Activated naive CD4-positive, alpha-beta T cell treated with anti-CD3 and anti-CD28 coated beads, Interleukin-2, amount 50 U/mL, for 24 hours (primary cell): ENCODE data around the gene EIF2B5.
"Not testable (repeated sequence)": the region's sequence is repeated elsewhere in the genome, so short reads cannot be mapped to it uniquely, and the experiment has no call there.

Source experiments
- H3K27ac Mint-ChIP-seq: one replicate; pipeline ENCODE4 v1.8.0; 2021; ENCODE audit warnings: mild to moderate bottlenecking, mixed read lengths
- H3K27me3 Mint-ChIP-seq: one replicate; pipeline ENCODE4 v1.8.0; 2021; ENCODE audit warnings: mixed read lengths
- H3K36me3 Mint-ChIP-seq: one replicate; pipeline ENCODE4 v1.8.0; 2021; ENCODE audit warnings: mixed read lengths
- H3K4me1 Mint-ChIP-seq: one replicate; pipeline ENCODE4 v1.8.0; 2021; ENCODE audit warnings: mixed read lengths
- H3K4me3 Mint-ChIP-seq: one replicate; pipeline ENCODE4 v1.8.0; 2021; ENCODE audit warnings: mild to moderate bottlenecking, mixed read lengths
- H3K9me3 Mint-ChIP-seq: one replicate; pipeline ENCODE4 v1.8.0; 2021; ENCODE audit warnings: mixed read lengths

Gene EIF2B5

GRCh38 chr3:184135911-184136260 lies 728 bp downstream of the EIF2B5 start:
- H3K27me3 Mint-ChIP-seq, result no peaks in the 10 kb centered on the region
- peaks cover 13% of the 10 kb centered on the region for H3K36me3 Mint-ChIP-seq
- H3K27ac Mint-ChIP-seq, result peak overlapping the region; percentile 98
- peak overlapping the region; percentile 94 for H3K4me3 Mint-ChIP-seq
- no peaks in the 10 kb centered on the region for H3K9me3 Mint-ChIP-seq
- H3K4me1 Mint-ChIP-seq, result peaks cover 31% of the 10 kb centered on the region

GRCh38 chr3:184140436-184140835 lies 5.3 kb downstream of the EIF2B5 start:
- Mint-ChIP-seq H3K4me3 (no peak overlapping the region), H3K9me3 (no peaks in the 10 kb centered on the region), H3K27ac (no peak overlapping the region), H3K36me3 (peaks cover 13% of the 10 kb centered on the region), H3K27me3 (no peaks in the 10 kb centered on the region), H3K4me1 (peaks cover 23% of the 10 kb centered on the region)

- no peaks in the 10 kb centered on the region for H3K9me3 Mint-ChIP-seq
- no peak overlapping the region for H3K27ac Mint-ChIP-seq
- no peaks in the 10 kb centered on the region for H3K27me3 Mint-ChIP-seq
- H3K4me3 Mint-ChIP-seq, result no peak overlapping the region
- peaks cover 9% of the 10 kb centered on the region for H3K4me1 Mint-ChIP-seq
- peaks cover 12% of the 10 kb centered on the region for H3K36me3 Mint-ChIP-seq
These were observed 7.0 kb downstream of the EIF2B5 start for GRCh38 chr3:184142199-184142598.

GRCh38 chr3:184143327-184143726 lies 8.2 kb downstream of the EIF2B5 start:
- H3K36me3 Mint-ChIP-seq, result peaks cover 8% of the 10 kb centered on the region
- H3K9me3 Mint-ChIP-seq, result no peaks in the 10 kb centered on the region
- no peaks in the 10 kb centered on the region for H3K27me3 Mint-ChIP-seq
- no peaks in the 10 kb centered on the region for H3K4me1 Mint-ChIP-seq
- H3K27ac Mint-ChIP-seq, result no peak overlapping the region
- no peak overlapping the region for H3K4me3 Mint-ChIP-seq

GRCh38 chr3:184144505-184144904 lies 9.3 kb downstream of the EIF2B5 start:
- Mint-ChIP-seq H3K27me3 (no peaks in the 10 kb centered on the region), H3K36me3 (peaks cover 6% of the 10 kb centered on the region), H3K9me3 (no peaks in the 10 kb centered on the region), H3K4me1 (no peaks in the 10 kb centered on the region), H3K4me3 (no peak overlapping the region), H3K27ac (no peak overlapping the region)

GRCh38 chr3:184145111-184145524 lies 10.0 kb downstream of the EIF2B5 start:
- Mint-ChIP-seq H3K4me1 (no peaks in the 10 kb centered on the region), H3K9me3 (no peaks in the 10 kb centered on the region), H3K27ac (no peak overlapping the region), H3K4me3 (no peak overlapping the region), H3K36me3 (peaks cover 4% of the 10 kb centered on the region), H3K27me3 (no peaks in the 10 kb centered on the region)

- Mint-ChIP-seq H3K27ac (no peak overlapping the region), H3K9me3 (no peaks in the 10 kb centered on the region), H3K36me3 (no peaks in the 10 kb centered on the region), H3K4me3 (no peak overlapping the region), H3K27me3 (no peaks in the 10 kb centered on the region), H3K4me1 (no peaks in the 10 kb centered on the region)
These were observed 10.7 kb downstream of the EIF2B5 start for GRCh38 chr3:184145751-184146270.

GRCh38 chr3:184148076-184148475 lies 12.9 kb downstream of the EIF2B5 start:
- no peaks in the 10 kb centered on the region for H3K36me3 Mint-ChIP-seq
- no peak overlapping the region for H3K27ac Mint-ChIP-seq
- H3K9me3 Mint-ChIP-seq, result no peaks in the 10 kb centered on the region
- H3K4me1 Mint-ChIP-seq, result no peaks in the 10 kb centered on the region
- no peak overlapping the region for H3K4me3 Mint-ChIP-seq
- H3K27me3 Mint-ChIP-seq, result no peaks in the 10 kb centered on the region

- Mint-ChIP-seq H3K4me3 (no peak overlapping the region), H3K36me3 (no peaks in the 10 kb centered on the region), H3K27ac (no peak overlapping the region), H3K4me1 (no peaks in the 10 kb centered on the region), H3K9me3 (no peaks in the 10 kb centered on the region), H3K27me3 (no peaks in the 10 kb centered on the region)
These were observed 14.0 kb downstream of the EIF2B5 start for GRCh38 chr3:184149123-184149522.

- H3K4me1 Mint-ChIP-seq, H3K27me3 Mint-ChIP-seq, H3K36me3 Mint-ChIP-seq, H3K9me3 Mint-ChIP-seq, H3K27ac Mint-ChIP-seq, H3K4me3 Mint-ChIP-seq: not testable (repeated sequence)
These were observed 14.6 kb downstream of the EIF2B5 start for GRCh38 chr3:184149770-184150169.

- Mint-ChIP-seq H3K4me3 (peak within 1 kb of the TSS; percentile 97), H3K27ac (peak within 1 kb of the TSS; percentile 95), H3K9me3 (no peaks in the 10 kb centered on the region), H3K4me1 (peaks cover 19% of the 10 kb centered on the region), H3K27me3 (no peaks in the 10 kb centered on the region), H3K36me3 (no peaks in the 10 kb centered on the region)
These were observed 19.9 kb downstream of the EIF2B5 start, which contains the start of gene DVL3 for GRCh38 chr3:184154885-184155643. Gene DVL3, plus strand, starts transcription at chr3:184155377. Its CDS starts 259 bp downstream, at chr3:184155636.

- H3K27ac Mint-ChIP-seq, result peak overlapping the region; percentile 95
- peaks cover 25% of the 10 kb centered on the region for H3K4me1 Mint-ChIP-seq
- no peaks in the 10 kb centered on the region for H3K27me3 Mint-ChIP-seq
- peak overlapping the region; percentile 97 for H3K4me3 Mint-ChIP-seq
- no peaks in the 10 kb centered on the region for H3K9me3 Mint-ChIP-seq
- no peaks in the 10 kb centered on the region for H3K36me3 Mint-ChIP-seq
These were observed 20.7 kb downstream of the EIF2B5 start for GRCh38 chr3:184155644-184156521.

- Mint-ChIP-seq H3K27ac (no peak overlapping the region), H3K4me1 (peaks cover 28% of the 10 kb centered on the region), H3K4me3 (peak overlapping the region; percentile 97), H3K27me3 (no peaks in the 10 kb centered on the region), H3K9me3 (no peaks in the 10 kb centered on the region), H3K36me3 (no peaks in the 10 kb centered on the region)
These were observed 21.4 kb downstream of the EIF2B5 start for GRCh38 chr3:184156522-184156955.

GRCh38 chr3:184157206-184157605 lies 22.0 kb downstream of the EIF2B5 start:
- Mint-ChIP-seq H3K4me1 (peaks cover 30% of the 10 kb centered on the region), H3K4me3 (peak overlapping the region; percentile 97), H3K27ac (peak overlapping the region; percentile 19)

GRCh38 chr3:184158404-184158803 lies 23.2 kb downstream of the EIF2B5 start:
- no peaks in the 10 kb centered on the region for H3K27me3 Mint-ChIP-seq
- H3K4me3 Mint-ChIP-seq, result no peak overlapping the region
- no peak overlapping the region for H3K27ac Mint-ChIP-seq
- H3K36me3 Mint-ChIP-seq, result no peaks in the 10 kb centered on the region
- no peaks in the 10 kb centered on the region for H3K9me3 Mint-ChIP-seq
- peaks cover 30% of the 10 kb centered on the region for H3K4me1 Mint-ChIP-seq

More at GRCh38 chr3:184157206-184157605, 22.0 kb downstream of the EIF2B5 start:
- Mint-ChIP-seq H3K9me3 (no peaks in the 10 kb centered on the region), H3K36me3 (no peaks in the 10 kb centered on the region), H3K27me3 (no peaks in the 10 kb centered on the region)

GRCh38 chr3:184160456-184160855 lies 25.3 kb downstream of the EIF2B5 start:
- no peaks in the 10 kb centered on the region for H3K27me3 Mint-ChIP-seq
- no peak overlapping the region for H3K27ac Mint-ChIP-seq
- H3K36me3 Mint-ChIP-seq, result no peaks in the 10 kb centered on the region
- H3K9me3 Mint-ChIP-seq, result no peaks in the 10 kb centered on the region
- H3K4me3 Mint-ChIP-seq, result no peak overlapping the region
- peaks cover 30% of the 10 kb centered on the region for H3K4me1 Mint-ChIP-seq
